Measurements from ENCODE around the gene TYW5. TPM values are rescaled to one million over a fixed set of nuclear protein-coding genes. Genes with fewer than 3 reads are reported as not detected.

The TYW5 gene
- total and polyA plus RNA-seq, 2 of the 13 experiments (the other 11 are each of a cell fraction or from before 2014, with no cell fraction given) = 8.3 to 14.6 TPM

- TF ChIP-seq NFIB (CRISPR knock-in tag; IDR thresholded peaks at IDR 0.05; ENCODE audit: borderline replicate concordance) = 0 out of 2 replicates have a peak, but pooled peaks have one; percentile 67
- TF ChIP-seq, protein P1, sequence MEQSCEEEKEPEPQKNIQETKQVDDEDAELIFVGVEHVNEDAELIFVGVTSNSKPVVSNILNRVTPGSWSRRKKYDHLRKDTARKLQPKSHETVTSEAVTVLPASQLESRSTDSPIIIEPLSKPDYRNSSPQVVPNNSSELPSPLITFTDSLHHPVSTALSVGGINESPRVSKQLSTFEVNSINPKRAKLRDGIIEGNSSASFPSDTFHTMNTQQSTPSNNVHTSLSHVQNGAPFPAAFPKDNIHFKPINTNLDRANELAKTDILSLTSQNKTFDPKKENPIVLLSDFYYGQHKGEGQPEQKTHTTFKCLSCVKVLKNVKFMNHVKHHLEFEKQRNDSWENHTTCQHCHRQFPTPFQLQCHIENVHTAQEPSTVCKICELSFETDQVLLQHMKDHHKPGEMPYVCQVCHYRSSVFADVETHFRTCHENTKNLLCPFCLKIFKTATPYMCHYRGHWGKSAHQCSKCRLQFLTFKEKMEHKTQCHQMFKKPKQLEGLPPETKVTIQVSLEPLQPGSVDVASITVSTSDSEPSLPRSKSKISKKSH (CRISPR knock-in tag; IDR thresholded peaks at IDR 0.05; ENCODE audit: borderline replicate concordance) = peak; percentile 66
- TF ChIP-seq TARDBP (CRISPR knock-in tag; IDR thresholded peaks at IDR 0.05) = peak; percentile 94
- 0 out of 2 replicates have a peak, but pooled peaks have one; percentile 22 for TF ChIP-seq HOXA9 (CRISPR knock-in tag; IDR thresholded peaks at IDR 0.05; ENCODE audit: borderline replicate concordance)
- peak; percentile 75; the same call in 1 of the 2 replicates for TF ChIP-seq ZNF749 (CRISPR knock-in tag; IDR thresholded peaks at IDR 0.05; ENCODE audit: borderline replicate concordance)
- peak; percentile 52; the same call in 1 of the 2 replicates for TF ChIP-seq TP53 (CRISPR knock-in tag; conservative IDR thresholded peaks at IDR 0.05)
- TF ChIP-seq ZNF773 (CRISPR knock-in tag; IDR thresholded peaks at IDR 0.05; ENCODE audit: borderline replicate concordance) = no peak
- peak; percentile 67; the same call in 1 of the 2 replicates for TF ChIP-seq ZNF530 (CRISPR knock-in tag; IDR thresholded peaks at IDR 0.05; ENCODE audit: low read depth)
- no peak for TF ChIP-seq LRRFIP1 (CRISPR knock-in tag; conservative IDR thresholded peaks at IDR 0.05)
- TF ChIP-seq, protein P2, sequence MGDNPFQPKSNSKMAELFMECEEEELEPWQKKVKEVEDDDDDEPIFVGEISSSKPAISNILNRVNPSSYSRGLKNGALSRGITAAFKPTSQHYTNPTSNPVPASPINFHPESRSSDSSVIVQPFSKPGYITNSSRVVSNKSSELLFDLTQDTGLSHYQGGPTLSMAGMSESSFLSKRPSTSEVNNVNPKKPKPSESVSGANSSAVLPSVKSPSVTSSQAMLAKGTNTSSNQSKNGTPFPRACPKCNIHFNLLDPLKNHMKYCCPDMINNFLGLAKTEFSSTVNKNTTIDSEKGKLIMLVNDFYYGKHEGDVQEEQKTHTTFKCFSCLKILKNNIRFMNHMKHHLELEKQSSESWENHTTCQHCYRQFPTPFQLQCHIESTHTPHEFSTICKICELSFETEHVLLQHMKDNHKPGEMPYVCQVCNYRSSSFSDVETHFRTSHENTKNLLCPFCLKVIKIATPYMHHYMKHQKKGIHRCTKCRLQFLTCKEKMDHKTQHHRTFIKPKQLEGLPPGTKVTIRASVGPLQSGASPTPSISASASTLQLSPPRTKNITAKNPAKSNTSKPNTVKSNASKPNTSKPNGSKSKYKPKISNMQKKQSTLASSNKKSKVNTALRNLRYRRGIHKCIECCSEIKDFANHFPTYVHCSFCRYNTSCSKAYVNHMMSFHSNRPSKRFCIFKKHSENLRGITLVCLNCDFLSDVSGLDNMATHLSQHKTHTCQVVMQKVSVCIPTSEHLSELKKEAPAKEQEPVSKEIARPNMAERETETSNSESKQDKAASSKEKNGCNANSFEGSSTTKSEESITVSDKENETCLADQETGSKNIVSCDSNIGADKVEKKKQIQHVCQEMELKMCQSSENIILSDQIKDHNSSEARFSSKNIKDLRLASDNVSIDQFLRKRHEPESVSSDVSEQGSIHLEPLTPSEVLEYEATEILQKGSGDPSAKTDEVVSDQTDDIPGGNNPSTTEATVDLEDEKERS (CRISPR knock-in tag; IDR thresholded peaks at IDR 0.05) = 0 out of 2 replicates have a peak, but pooled peaks have one; percentile 34
- no peak; the same call in none of the 2 replicates for TF ChIP-seq ZNF766 (CRISPR knock-in tag; IDR thresholded peaks at IDR 0.05; ENCODE audit: borderline replicate concordance)
- TF ChIP-seq, protein P3, sequence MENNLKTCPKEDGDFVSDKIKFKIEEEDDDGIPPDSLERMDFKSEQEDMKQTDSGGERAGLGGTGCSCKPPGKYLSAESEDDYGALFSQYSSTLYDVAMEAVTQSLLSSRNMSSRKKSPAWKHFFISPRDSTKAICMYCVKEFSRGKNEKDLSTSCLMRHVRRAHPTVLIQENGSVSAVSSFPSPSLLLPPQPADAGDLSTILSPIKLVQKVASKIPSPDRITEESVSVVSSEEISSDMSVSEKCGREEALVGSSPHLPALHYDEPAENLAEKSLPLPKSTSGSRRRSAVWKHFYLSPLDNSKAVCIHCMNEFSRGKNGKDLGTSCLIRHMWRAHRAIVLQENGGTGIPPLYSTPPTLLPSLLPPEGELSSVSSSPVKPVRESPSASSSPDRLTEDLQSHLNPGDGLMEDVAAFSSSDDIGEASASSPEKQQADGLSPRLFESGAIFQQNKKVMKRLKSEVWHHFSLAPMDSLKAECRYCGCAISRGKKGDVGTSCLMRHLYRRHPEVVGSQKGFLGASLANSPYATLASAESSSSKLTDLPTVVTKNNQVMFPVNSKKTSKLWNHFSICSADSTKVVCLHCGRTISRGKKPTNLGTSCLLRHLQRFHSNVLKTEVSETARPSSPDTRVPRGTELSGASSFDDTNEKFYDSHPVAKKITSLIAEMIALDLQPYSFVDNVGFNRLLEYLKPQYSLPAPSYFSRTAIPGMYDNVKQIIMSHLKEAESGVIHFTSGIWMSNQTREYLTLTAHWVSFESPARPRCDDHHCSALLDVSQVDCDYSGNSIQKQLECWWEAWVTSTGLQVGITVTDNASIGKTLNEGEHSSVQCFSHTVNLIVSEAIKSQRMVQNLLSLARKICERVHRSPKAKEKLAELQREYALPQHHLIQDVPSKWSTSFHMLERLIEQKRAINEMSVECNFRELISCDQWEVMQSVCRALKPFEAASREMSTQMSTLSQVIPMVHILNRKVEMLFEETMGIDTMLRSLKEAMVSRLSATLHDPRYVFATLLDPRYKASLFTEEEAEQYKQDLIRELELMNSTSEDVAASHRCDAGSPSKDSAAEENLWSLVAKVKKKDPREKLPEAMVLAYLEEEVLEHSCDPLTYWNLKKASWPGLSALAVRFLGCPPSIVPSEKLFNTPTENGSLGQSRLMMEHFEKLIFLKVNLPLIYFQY (CRISPR knock-in tag; IDR thresholded peaks at IDR 0.05; ENCODE audit: borderline replicate concordance) = peak; percentile 79; the same call in 1 of the 2 replicates
- TF ChIP-seq ETV5 (CRISPR knock-in tag; IDR thresholded peaks at IDR 0.05; ENCODE audit: borderline replicate concordance) = peak; percentile 63
- peak; percentile 28 for TF ChIP-seq ATF3 (CRISPR knock-in tag; IDR thresholded peaks at IDR 0.05)
Measured at GRCh38 chr2:199955339-199956061, at the start of gene TYW5, which contains the start of gene MAIP1 (continued).
